Endothelial cell of umbilical vein (primary cell): Measurements from ENCODE around the gene SORCS2. TPM values are rescaled to one million over a fixed set of nuclear protein-coding genes. Genes with fewer than 3 reads are reported as not detected.

Source experiments
- BruUV-seq: library from RNA; stranded (reverse); fragments of 400-500 nt; replicated peaks from 2 replicates; lab custom pipeline; 2021; lab: Mats Ljungman, UMichigan
- CTCF ChIA-PET: fragments of 300-600, 350-600 bp; sonication (Branson Sonifier 250); formaldehyde crosslinking; loops from one replicate; lab custom pipeline; 2021; ENCODE audit warnings: antibody characterized with exemption, inconsistent platforms; lab: Charles Lee
- POLR2A ChIA-PET: fragments of 300-600, 350-600 bp; sonication (Branson Sonifier 250); formaldehyde crosslinking; loops from one replicate; lab custom pipeline; 2021; ENCODE audit warnings: antibody characterized with exemption, inconsistent platforms; lab: Charles Lee
- DNase-seq: peaks from one replicate; pipeline ENCODE4 v3.0.0-alpha.2; 2011; ENCODE audit warnings: low read depth, low spot score
- FAIRE-seq: peaks from 2 replicates; lab custom pipeline; 2011; peaks lifted over from hg19 to GRCh38; lab: Jason Lieb, UNC
- H2AFZ ChIP-seq: 2 replicates; pipeline ENCODE4 v1.6.0; 2012; ENCODE audit warnings: low read depth, low read length, control low read depth, inconsistent platforms
- H3K27ac ChIP-seq: 2 replicates; pipeline ENCODE4 v1.5.1; 2011; ENCODE audit warnings: low read depth, mild to moderate bottlenecking, control low read depth, low read length, moderate library complexity; ENCODE audit not compliant: insufficient read depth
- H3K27me3 ChIP-seq, 2 experiments: 2 replicates each; pipeline versions ENCODE4 v1.6.0 to v1.6.1; 2011; ENCODE audit warnings: low read length in 2 of 2, mixed read lengths in 1 of 2; ENCODE audit not compliant: control insufficient read depth in 2 of 2, insufficient read depth in 2 of 2
- H3K36me3 ChIP-seq, 2 experiments: 2 replicates in 1 of 2; 3 replicates in 1 of 2; pipeline ENCODE4 v1.5.1; 2011; ENCODE audit warnings: low read length in 2 of 2, mild to moderate bottlenecking in 1 of 2, moderate library complexity in 1 of 2; ENCODE audit not compliant: control insufficient read depth in 2 of 2, insufficient read depth in 2 of 2; ENCODE audit errors: extremely low read depth in 1 of 2
- H3K4me1 ChIP-seq: 3 replicates; pipeline ENCODE4 v1.5.1; 2011; ENCODE audit warnings: mild to moderate bottlenecking, low read length; ENCODE audit not compliant: control insufficient read depth, insufficient read depth; ENCODE audit errors: extremely low read depth
- H3K4me2 ChIP-seq: 2 replicates; pipeline ENCODE4 v1.6.1; 2011; ENCODE audit warnings: low read length, control low read depth, mixed read lengths; ENCODE audit not compliant: insufficient read depth
- H3K4me3 ChIP-seq, 3 experiments: fragments of 200-600 bp in 1 of 3; sonication (generic), shearing (Covaris generic) in 1 of 3; replicated peaks in 1 of 3; 2 replicates each; pipeline ENCODE4 v1.5.1; 2011 to 2016; ENCODE audit warnings: control low read depth in 3 of 3, low read length in 3 of 3, mild to moderate bottlenecking in 2 of 3, inconsistent platforms in 1 of 3, low read depth in 1 of 3, moderate library complexity in 1 of 3; ENCODE audit not compliant: insufficient read depth in 1 of 3
- H3K79me2 ChIP-seq: 2 replicates; pipeline ENCODE4 v1.6.0; 2012; ENCODE audit warnings: low read length, inconsistent platforms; ENCODE audit not compliant: control insufficient read depth, insufficient read depth
- H3K9ac ChIP-seq: replicated peaks from 2 replicates; pipeline ENCODE3; 2011; ENCODE audit warnings: low read length, control low read depth; ENCODE audit not compliant: insufficient read depth; ENCODE audit errors: extremely low read depth
- H3K9me1 ChIP-seq: replicated peaks from 3 replicates; pipeline ENCODE4 v1.6.0; 2011; ENCODE audit warnings: mild to moderate bottlenecking, low read length; ENCODE audit not compliant: control insufficient read depth, insufficient read depth; ENCODE audit errors: extremely low read depth
- H3K9me3 ChIP-seq: replicated peaks from 2 replicates; pipeline ENCODE4 v1.5.1; 2012; ENCODE audit warnings: low read length, inconsistent platforms; ENCODE audit not compliant: control insufficient read depth, insufficient read depth
- H4K20me1 ChIP-seq: replicated peaks from 2 replicates; pipeline ENCODE3; 2011; ENCODE audit warnings: mild to moderate bottlenecking, low read length; ENCODE audit not compliant: control insufficient read depth, insufficient read depth; ENCODE audit errors: extremely low read depth
- EZH2 ChIP-seq: IDR thresholded peaks from 2 replicates; pipeline ENCODE4 v1.6.1; 2012; ENCODE audit warnings: borderline replicate concordance, low read depth, mild to moderate bottlenecking, moderate library complexity, low read length, inconsistent platforms; ENCODE audit not compliant: severe bottlenecking
- FOS ChIP-seq: IDR thresholded peaks from 2 replicates; pipeline ENCODE4 v1.6.1; 2011; ENCODE audit warnings: mild to moderate bottlenecking, low read length, moderate library complexity, borderline replicate concordance; ENCODE audit not compliant: insufficient read depth
- GATA2 ChIP-seq: IDR thresholded peaks from 2 replicates; pipeline ENCODE4 v1.7.0; 2011; ENCODE audit warnings: low read depth, mild to moderate bottlenecking, moderate library complexity, mixed read lengths, low read length; ENCODE audit not compliant: insufficient read length, insufficient read depth
- JUN ChIP-seq: IDR thresholded peaks from 2 replicates; pipeline ENCODE4 v1.6.1; 2011; ENCODE audit warnings: borderline replicate concordance, low read depth; ENCODE audit not compliant: insufficient read length, insufficient read depth
- MYC ChIP-seq: IDR thresholded peaks from one replicate; pipeline ENCODE4 v1.6.1; 2011; ENCODE audit warnings: mild to moderate bottlenecking, low read depth, low read length
- POLR2A ChIP-seq: IDR thresholded peaks from 2 replicates; pipeline ENCODE4 v1.6.1; 2012; ENCODE audit warnings: low read depth, mild to moderate bottlenecking, control low read depth, low read length
- POLR2AphosphoS5 ChIP-seq: IDR thresholded peaks from 2 replicates; pipeline ENCODE4 v1.6.1; 2012; ENCODE audit warnings: low read depth, mild to moderate bottlenecking, control low read depth, low read length, moderate library complexity; ENCODE audit not compliant: insufficient read depth
- dilution Hi-C: fragments of 300-500 bp; cut with MboI; formaldehyde crosslinking; loops from one replicate; pipeline ENCODE4 v1.15.0; 2019; ENCODE audit warnings: low sequenced_read_pairs; ENCODE audit not compliant: extremely low pct_ligation_motif_present
- intact Hi-C: fragments of 100-400 bp; cut with micrococcal nuclease; formaldehyde crosslinking; loops from one replicate; pipeline ENCODE4 v1.10.0; 2022
- polyA plus RNA-seq, 4 experiments: library from polyadenylated mRNA; depleted of rRNA in 3 of 4; stranded (reverse) in 3 of 4; unstranded in 1 of 4; fragments of >200 nt; gene quantifications; 2 replicates each; pipeline versions ENCODE4 v1.2.1 to v1.2.3, GENCODE V29; 2011 to 2012; ENCODE audit warnings: missing spikeins in 1 of 4
- total RNA-seq: library from RNA; stranded (reverse); gene quantifications from 2 replicates; pipeline ENCODE4 v1.2.3, GENCODE V29; 2021
- TF ChIP-seq, protein P1 (sequence below), 2 donors: IDR thresholded peaks; 1 replicate in 1 of 2; 2 replicates in 1 of 2; pipeline ENCODE4 v1.5.1; 2011; ENCODE audit warnings: low read length in 2 of 2, mild to moderate bottlenecking in 2 of 2, moderate library complexity in 2 of 2, control low read depth in 1 of 2, inconsistent platforms in 1 of 2, low read depth in 1 of 2; ENCODE audit not compliant: insufficient read depth in 1 of 2; ENCODE audit errors: extremely low read depth in 1 of 2
- TF ChIP-seq, protein P2 (sequence below): IDR thresholded peaks from 2 replicates; pipeline ENCODE4 v1.6.1; 2011; ENCODE audit not compliant: insufficient read depth, insufficient read length

Gene SORCS2
- total and polyA plus RNA-seq, 2 donors (not counting 3 experiments of a cell fraction or from before 2014, with no cell fraction given) = not detected

DNA sequence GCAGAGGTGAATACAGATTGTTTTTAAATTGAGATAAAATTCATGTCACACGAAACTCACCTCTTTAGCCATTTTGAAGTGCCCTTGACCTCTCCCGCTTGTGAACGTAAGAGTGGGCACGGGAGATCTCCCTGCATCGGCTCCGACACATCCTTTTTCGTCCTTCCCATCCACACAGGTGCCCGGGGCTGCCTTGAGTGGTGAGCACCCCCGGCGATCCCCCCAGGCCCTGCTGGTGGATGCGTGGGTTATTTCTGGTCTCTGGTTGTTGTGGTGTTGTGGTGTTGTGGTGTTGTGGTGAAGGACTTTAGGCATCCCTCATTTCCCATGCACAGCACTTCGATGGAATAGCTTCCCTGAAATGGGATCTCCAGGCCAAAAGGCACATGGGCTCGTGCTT is 196.3 kb downstream of the SORCS2 start:
- H3K4me2 ChIP-seq = no peak overlapping the region
- FAIRE-seq (no peak), DNase-seq (no peak)
- H3K4me3 ChIP-seq = no peak overlapping the region
- no TSS peak for BruUV-seq
- no peaks in the 10 kb centered on the region for H4K20me1 ChIP-seq
- no peaks in the 10 kb centered on the region for H3K9me1 ChIP-seq
- no peaks in the 10 kb centered on the region for H3K4me1 ChIP-seq
- no peak overlapping the region for H3K9ac ChIP-seq
- TF ChIP-seq POLR2AphosphoS5 (no peak), FOS (no peak), EZH2 (no peak), MYC (no peak), JUN (no peak), POLR2A (no peak), GATA2 (no peak)
- TF ChIP-seq, protein P1, sequence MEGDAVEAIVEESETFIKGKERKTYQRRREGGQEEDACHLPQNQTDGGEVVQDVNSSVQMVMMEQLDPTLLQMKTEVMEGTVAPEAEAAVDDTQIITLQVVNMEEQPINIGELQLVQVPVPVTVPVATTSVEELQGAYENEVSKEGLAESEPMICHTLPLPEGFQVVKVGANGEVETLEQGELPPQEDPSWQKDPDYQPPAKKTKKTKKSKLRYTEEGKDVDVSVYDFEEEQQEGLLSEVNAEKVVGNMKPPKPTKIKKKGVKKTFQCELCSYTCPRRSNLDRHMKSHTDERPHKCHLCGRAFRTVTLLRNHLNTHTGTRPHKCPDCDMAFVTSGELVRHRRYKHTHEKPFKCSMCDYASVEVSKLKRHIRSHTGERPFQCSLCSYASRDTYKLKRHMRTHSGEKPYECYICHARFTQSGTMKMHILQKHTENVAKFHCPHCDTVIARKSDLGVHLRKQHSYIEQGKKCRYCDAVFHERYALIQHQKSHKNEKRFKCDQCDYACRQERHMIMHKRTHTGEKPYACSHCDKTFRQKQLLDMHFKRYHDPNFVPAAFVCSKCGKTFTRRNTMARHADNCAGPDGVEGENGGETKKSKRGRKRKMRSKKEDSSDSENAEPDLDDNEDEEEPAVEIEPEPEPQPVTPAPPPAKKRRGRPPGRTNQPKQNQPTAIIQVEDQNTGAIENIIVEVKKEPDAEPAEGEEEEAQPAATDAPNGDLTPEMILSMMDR (IDR thresholded peaks at IDR 0.05; ENCODE audit: extremely low read depth in 1 of 2, insufficient read depth in 1 of 2, low read depth in 1 of 2, low read length in 2 of 2) = no peak
- TF ChIP-seq, protein P2, sequence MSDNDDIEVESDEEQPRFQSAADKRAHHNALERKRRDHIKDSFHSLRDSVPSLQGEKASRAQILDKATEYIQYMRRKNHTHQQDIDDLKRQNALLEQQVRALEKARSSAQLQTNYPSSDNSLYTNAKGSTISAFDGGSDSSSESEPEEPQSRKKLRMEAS = no peak
- dilution Hi-C loops (no loop called here), intact Hi-C loops (no loop called here)
- H3K27me3 ChIP-seq = no peaks in the 10 kb centered on the region
- no peak overlapping the region for H2AFZ ChIP-seq
- H3K79me2 ChIP-seq = no peaks in the 10 kb centered on the region
- H3K36me3 ChIP-seq = no peaks in the 10 kb centered on the region
- no peak overlapping the region for H3K27ac ChIP-seq
- ChIA-PET POLR2A (no interaction called here), CTCF (no interaction called here)
- H3K9me3 ChIP-seq = no peaks in the 10 kb centered on the region
